Measurements from ENCODE around the gene SUMF1. TPM values are rescaled to one million over a fixed set of nuclear protein-coding genes. Genes with fewer than 3 reads are reported as not detected.
A peak's percentile ranks its signal among the peaks of the same experiment; 100 is the strongest.

Gene SUMF1
- total and polyA plus RNA-seq, 2 donors (not counting 1 experiment from before 2014, with no cell fraction given) = 10.3 to 21.2 TPM

GRCh38 chr3:4474683-4475490 is 7.8 kb upstream of the SUMF1 start:
- Histone ChIP-seq H3K27me3 (replicated peaks in 1 of 4; ENCODE audit: control extremely low read depth in 1 of 4, control insufficient read depth in 3 of 4, insufficient read depth in 4 of 4, low read length in 3 of 4) (no peaks in the 10 kb centered on the region), H3K36me3 (replicated peaks in 1 of 2; ENCODE audit: control extremely low read depth in 1 of 2, control insufficient read depth in 1 of 2, extremely low read depth in 1 of 2, insufficient read depth in 2 of 2, low read length in 1 of 2) (no peaks in the 10 kb centered on the region), H3K27ac (ENCODE audit: low read length in 2 of 2) (peak overlapping the region; percentile 42 to 77), H4K20me1 (ENCODE audit: control insufficient read depth, insufficient read depth, low read length, poor library complexity, severe bottlenecking) (no peaks in the 10 kb centered on the region), H3K79me2 (ENCODE audit: control insufficient read depth, insufficient read depth, low read length) (peaks cover 14% of the 10 kb centered on the region), H3K9me3 (ENCODE audit: control extremely low read depth in 1 of 3, control insufficient read depth in 2 of 3, insufficient read depth in 1 of 3, low read length in 2 of 3) (peaks cover 0 to 8% (median 5%) of the 10 kb centered on the region in 3 donors), H3K9ac (ENCODE audit: low read length) (no peak overlapping the region), H2AFZ (ENCODE audit: insufficient read depth, low read depth, low read length, poor library complexity, severe bottlenecking) (peak overlapping the region; percentile 6), H3K4me3 (ENCODE audit: control extremely low read depth in 1 of 5, extremely low read depth in 1 of 5, insufficient read depth in 1 of 5, low read depth in 2 of 5, low read length in 4 of 5) (no peak overlapping the region), H3K4me1 (ENCODE audit: control insufficient read depth in 2 of 2, insufficient read depth in 2 of 2, low read length in 2 of 2) (peaks cover 18 to 21% of the 10 kb centered on the region in 2 donors), H3K4me2 (replicated peaks; ENCODE audit: low read depth, low read length, poor library complexity, severe bottlenecking) (peak overlapping the region; percentile 43)
- ChIA-PET CTCF (interaction anchor here (0.7 to 1.2 kb wide), 2 partner anchors 18 to 159 kb away, joined by 3 read pairs; partner anchors contain the start of gene ITPR1), POLR2A (interaction anchor here (0.7 to 0.9 kb wide), 3 partner anchors 19 to 92 kb away, joined by 3 to 4 read pairs (median 3); no protein-coding TSS in a partner anchor)
- no peaks in the 10 kb centered on the region for H3K27me3 Mint-ChIP-seq
- peak overlapping the region; percentile 53 for H3K4me3 Mint-ChIP-seq
- TF ChIP-seq CTCF (IDR thresholded peaks at IDR 0.05) (no peak), EZH2 (IDR thresholded peaks at IDR 0.05; ENCODE audit: borderline replicate concordance, insufficient read depth, low read depth, low read length, poor library complexity, severe bottlenecking) (no peak)
- peak; percentile 56 for ATAC-seq (ENCODE audit: low read depth)
- intact Hi-C loops (cut with micrococcal nuclease) = loop anchor here (2.0 kb wide), 1 partner anchor 18 kb away; the partner anchor contains the start of gene ITPR1
- WGBS (ENCODE audit: insufficient coverage) = 27% methylated on average over 5 of the region's 7 CpGs
- H3K4me1 Mint-ChIP-seq = peaks cover 14% of the 10 kb centered on the region
- no peaks in the 10 kb centered on the region for H3K9me3 Mint-ChIP-seq (ENCODE audit: insufficient read depth)
- peak; percentile 38 for DNase-seq
- peak overlapping the region; percentile 74 for H3K27ac Mint-ChIP-seq

- POLR2A ChIA-PET = no interaction called here
- no peak overlapping the region for H3K27ac Mint-ChIP-seq
These were observed 5.7 kb upstream of the SUMF1 start for GRCh38 chr3:4472766-4473165.

More at GRCh38 chr3:4472766-4473165, 5.7 kb upstream of the SUMF1 start:
- H4K20me1 ChIP-seq (ENCODE audit: control insufficient read depth, insufficient read depth, low read length, poor library complexity, severe bottlenecking) = no peaks in the 10 kb centered on the region
- peaks cover 18 to 21% of the 10 kb centered on the region in 2 donors for H3K4me1 ChIP-seq (ENCODE audit: control insufficient read depth in 2 of 2, insufficient read depth in 2 of 2, low read length in 2 of 2)
- H3K27ac ChIP-seq (ENCODE audit: low read length in 2 of 2) = no peak overlapping the region
- Mint-ChIP-seq H3K4me3 (no peak overlapping the region), H3K9me3 (ENCODE audit: insufficient read depth) (no peaks in the 10 kb centered on the region), H3K27me3 (no peaks in the 10 kb centered on the region), H3K4me1 (peaks cover 12% of the 10 kb centered on the region)
- peaks cover 0 to 8% (median 5%) of the 10 kb centered on the region in 3 donors for H3K9me3 ChIP-seq (ENCODE audit: control extremely low read depth in 1 of 3, control insufficient read depth in 2 of 3, insufficient read depth in 1 of 3, low read length in 2 of 3)
- DNase-seq (no peak), ATAC-seq (ENCODE audit: low read depth) (no peak)
- WGBS (ENCODE audit: insufficient coverage) = 100% methylated on average over 2 of the region's 2 CpGs
- no peak overlapping the region for H2AFZ ChIP-seq (ENCODE audit: insufficient read depth, low read depth, low read length, poor library complexity, severe bottlenecking)
- no peak overlapping the region for H3K9ac ChIP-seq (ENCODE audit: low read length)
- no peak overlapping the region for H3K4me2 ChIP-seq (replicated peaks; ENCODE audit: low read depth, low read length, poor library complexity, severe bottlenecking)
- CTCF ChIA-PET = no interaction called here
- no peaks in the 10 kb centered on the region for H3K36me3 ChIP-seq (replicated peaks in 1 of 2; ENCODE audit: control extremely low read depth in 1 of 2, control insufficient read depth in 1 of 2, extremely low read depth in 1 of 2, insufficient read depth in 2 of 2, low read length in 1 of 2)
- no peaks in the 10 kb centered on the region for H3K27me3 ChIP-seq (replicated peaks in 1 of 4; ENCODE audit: control extremely low read depth in 1 of 4, control insufficient read depth in 3 of 4, insufficient read depth in 4 of 4, low read length in 3 of 4)
- H3K79me2 ChIP-seq (ENCODE audit: control insufficient read depth, insufficient read depth, low read length) = peaks cover 15% of the 10 kb centered on the region
- no peak overlapping the region for H3K4me3 ChIP-seq (ENCODE audit: control extremely low read depth in 1 of 5, extremely low read depth in 1 of 5, insufficient read depth in 1 of 5, low read depth in 2 of 5, low read length in 4 of 5)
- no peak for TF ChIP-seq EZH2 (IDR thresholded peaks at IDR 0.05; ENCODE audit: borderline replicate concordance, insufficient read depth, low read depth, low read length, poor library complexity, severe bottlenecking)
- TF ChIP-seq CTCF (IDR thresholded peaks at IDR 0.05) = no peak
- intact Hi-C loops (cut with micrococcal nuclease) = no loop called here
